Heart left ventricle (tissue), 16 donors: ENCODE measurements around the gene UBN1. TPM values are rescaled to one million over a fixed set of nuclear protein-coding genes. Genes with fewer than 3 reads are reported as not detected.
A peak's percentile ranks its signal among the peaks of the same experiment; 100 is the strongest.

ENCODE experiments used
- ATAC-seq, 4 donors: fragments of 200-7000 bp; cut with Tn5 transposase; one replicate each; pipeline ENCODE4 v1.9.1; 2020 to 2022; ENCODE audit warnings: moderate library complexity in 4 of 4, mild to moderate bottlenecking in 3 of 4, moderate number of reproducible peaks in 1 of 4
- DNase-seq, 5 donors: peaks; one replicate each; pipeline ENCODE4 v3.0.0-alpha.2; 2020
- H3K27ac ChIP-seq, 12 donors: fragments of 200-600 bp; sonication (generic) in 4 of 12; one replicate each; pipeline versions ENCODE4 v1.5.0 to v1.8.0; 2016 to 2022; ENCODE audit warnings: mild to moderate bottlenecking in 2 of 12
- H3K27me3 ChIP-seq, 9 donors: fragments of 200-600 bp; sonication (generic) in 2 of 9; one replicate each; pipeline versions ENCODE4 v1.5.1 to v1.8.0; 2016 to 2022; ENCODE audit warnings: mild to moderate bottlenecking in 3 of 9
- H3K36me3 ChIP-seq, 9 donors: fragments of 200-600 bp; sonication (generic) in 2 of 9; one replicate each; pipeline versions ENCODE4 v1.5.0 to v1.8.0; 2018 to 2022; ENCODE audit warnings: mild to moderate bottlenecking in 2 of 9
- H3K4me1 ChIP-seq, 12 donors: fragments of 200-600 bp; sonication (generic) in 4 of 12; one replicate each; pipeline versions ENCODE4 v1.5.0 to v1.8.0; 2016 to 2022; ENCODE audit warnings: mild to moderate bottlenecking in 3 of 12
- H3K4me3 ChIP-seq, 12 donors: fragments of 200-600 bp; sonication (generic) in 4 of 12; one replicate each; pipeline versions ENCODE4 v1.5.0 to v1.8.0; 2017 to 2022; ENCODE audit warnings: mild to moderate bottlenecking in 9 of 12, moderate library complexity in 4 of 12
- H3K9me3 ChIP-seq, 12 donors: fragments of 200-600 bp; sonication (generic) in 4 of 12; one replicate each; pipeline versions ENCODE4 v1.5.0 to v1.8.0; 2016 to 2022; ENCODE audit warnings: mild to moderate bottlenecking in 1 of 12
- CTCF ChIP-seq, 12 donors: fragments of 200-600 bp; sonication (generic) in 4 of 12; IDR thresholded peaks; one replicate each; pipeline versions ENCODE4 v1.5.0 to v1.8.0; 2018 to 2022; ENCODE audit warnings: antibody characterized with exemption in 12 of 12, mild to moderate bottlenecking in 5 of 12
- POLR2A ChIP-seq, 2 donors: fragments of 450-650 bp; IDR thresholded peaks; one replicate each; pipeline ENCODE4 v1.6.1; 2017; ENCODE audit warnings: antibody characterized with exemption in 2 of 2, mild to moderate bottlenecking in 2 of 2, moderate library complexity in 2 of 2
- WGBS, 4 donors: extraction: QIAGEN DNeasy Blood & Tissue Kit in 2 of 4; methylation state at CpG; one replicate each; pipeline versions ENCODE4 v1.1.5 to v1.1.7; 2013 to 2018; 5-methylcytosine and 5-hydroxymethylcytosine counted together
- intact Hi-C, 10 donors: fragments of 100-400 bp; cut with DNase I; formaldehyde crosslinking; loops; one replicate each; pipeline versions ENCODE4 v1.11.1 to v1.14.2; 2022
- polyA plus RNA-seq, 2 donors: library from polyadenylated mRNA; stranded (reverse); fragments of 200-250 nt; gene quantifications; one replicate each; pipeline ENCODE4 v1.2.3, GENCODE V29; 2013
- total RNA-seq, 9 donors: library from RNA; depleted of rRNA in 2 of 9; stranded (reverse); fragments of >200 nt in 2 of 9; fragmentation: NEBNext Ultra II Directional in 3 of 9; extraction: Animal tissue kit (Norgen Biotek cat#: 25700) in 3 of 9; gene quantifications; one replicate each; pipeline versions ENCODE4 v1.1.0 to v1.2.4, GENCODE V29; 2016 to 2023
- donor health status: ischemic (EF 13 %, LVEDD 7.1; RV severe dilation, severe dysfunction).
- donor health status: healthy with polysubstance abuse.
- donor health status: DM: no; HTN: yes; CAD: no.
- donor health status: DM: no; HTN: no; CAD: no.
- donor health status: ischemic (EF 25% LVEDD 6.9; RV normal size, moderate dysfunction).
- donor health status: ischemic (EF 25% LVEDD 5.7; RV mildly dilated, moderate dysfunction).
- donor health status: healthy.
- donor health status: DM: yes; HTN: yes; CAD: no.
- donor health status: ischemic (EF 35%, LVEDD 5.7; RV mildly dilated, moderate dysfunction).
- donor health status: nonischemic (EF 11% LVEDD 7.7; RV severe dilation, severe dysfunction).
- donor health status: DM: yes; HTN: yes; CAD: no.
- donor health status: PGD.
- donor health status: ischemic (EF 29% LVEDD 5.4; RV normal size, mild dysfunction).
- donor health status: nonischemic (EF 23%, LVEDD 6.1; RV moderate dilation, normal function).

Gene UBN1
- total and polyA plus RNA-seq, 11 donors = 20.3 to 77.9 (median 32.7) TPM

- intact Hi-C loops = loop anchor here in 5 of 10 donors (10.0 kb wide), 4 partner anchors 85 to 225 kb away; partner anchors contain the start of gene SEC14L5 (in 1 of the 5)
- TF ChIP-seq CTCF (IDR thresholded peaks at IDR 0.05) = no peak
- TF ChIP-seq POLR2A (IDR thresholded peaks at IDR 0.05) = no peak
- WGBS, 4 donors = 55 to 79% (median 71%) methylated on average over 10 of the region's 10 CpGs
Measured at GRCh38 chr16:4859900-4860255, 12.6 kb downstream of the UBN1 start.

GRCh38 chr16:4860727-4861342 lies 13.6 kb downstream of the UBN1 start:
- ATAC-seq (no peak), DNase-seq (no peak)
- peaks cover 6 to 84% (median 75%) of the 10 kb centered on the region in 9 donors for H3K36me3 ChIP-seq
- TF ChIP-seq POLR2A (IDR thresholded peaks at IDR 0.05) (no peak), CTCF (IDR thresholded peaks at IDR 0.05) (no peak)
- H3K4me3 ChIP-seq = no peak overlapping the region
- no peaks in the 10 kb centered on the region for H3K9me3 ChIP-seq
- H3K27me3 ChIP-seq = no peaks in the 10 kb centered on the region
- intact Hi-C loops = loop anchor here in 2 of 10 donors (10.0 kb wide), 1 partner anchor 164 kb away; no protein-coding TSS in a partner anchor
- H3K4me1 ChIP-seq = peaks cover 0 to 48% (median 15%) of the 10 kb centered on the region in 12 donors
- H3K27ac ChIP-seq = peak overlapping the region in 2 of 12 donors; percentile 25 to 42
- WGBS, 4 donors = 80 to 87% (median 84%) methylated on average over 14 of the region's 14 CpGs

More at GRCh38 chr16:4859900-4860255, 12.6 kb downstream of the UBN1 start:
- Histone ChIP-seq H3K9me3 (no peaks in the 10 kb centered on the region), H3K4me1 (peaks cover 0 to 45% (median 15%) of the 10 kb centered on the region in 12 donors), H3K27ac (peak overlapping the region in 9 of 12 donors; percentile 5 to 57 (median 25)), H3K27me3 (no peaks in the 10 kb centered on the region), H3K36me3 (peaks cover 6 to 92% (median 85%) of the 10 kb centered on the region in 9 donors), H3K4me3 (no peak overlapping the region)
- ATAC-seq = peak; percentile 34 to 76 (median 68)
- peak in 1 of 5 donors; percentile 40 for DNase-seq

- H3K4me1 ChIP-seq = peaks cover 0 to 52% (median 15%) of the 10 kb centered on the region in 12 donors
- H3K27ac ChIP-seq = peak overlapping the region in 3 of 12 donors; percentile 25 to 46 (median 31)
- WGBS, 4 donors = 64 to 78% (median 65%) methylated on average over 5 of the region's 5 CpGs
- no peaks in the 10 kb centered on the region for H3K27me3 ChIP-seq
- H3K4me3 ChIP-seq = no peak overlapping the region
- ATAC-seq (peak in 1 of 4 donors; percentile 11), DNase-seq (no peak)
- H3K9me3 ChIP-seq = no peaks in the 10 kb centered on the region
- H3K36me3 ChIP-seq = peaks cover 6 to 70% (median 57%) of the 10 kb centered on the region in 9 donors
- intact Hi-C loops = loop anchor here in 2 of 10 donors (10.0 kb wide), 1 partner anchor 162 kb away; no protein-coding TSS in a partner anchor
- no peak for TF ChIP-seq POLR2A (IDR thresholded peaks at IDR 0.05)
- no peak for TF ChIP-seq CTCF (IDR thresholded peaks at IDR 0.05)
Measured at GRCh38 chr16:4862639-4863038, 15.4 kb downstream of the UBN1 start.

- H3K27me3 ChIP-seq = no peaks in the 10 kb centered on the region
- intact Hi-C loops = loop anchor here in 2 of 10 donors (10.0 kb wide), 1 partner anchor 160 kb away; no protein-coding TSS in a partner anchor
- ATAC-seq = no peak
- no peaks in the 10 kb centered on the region for H3K9me3 ChIP-seq
- H3K4me3 ChIP-seq = no peak overlapping the region
- no peak for TF ChIP-seq CTCF (IDR thresholded peaks at IDR 0.05)
- no peak for TF ChIP-seq POLR2A (IDR thresholded peaks at IDR 0.05)
- no peak for DNase-seq
- WGBS, 4 donors = 76 to 85% (median 81%) methylated on average over 3 of the region's 3 CpGs
- H3K27ac ChIP-seq = no peak overlapping the region
- H3K4me1 ChIP-seq = peaks cover under 1 to 62% (median 14%) of the 10 kb centered on the region in 12 donors
- H3K36me3 ChIP-seq = peaks cover 0 to 70% (median 49%) of the 10 kb centered on the region in 9 donors
Measured at GRCh38 chr16:4864728-4865127, 17.4 kb downstream of the UBN1 start.
